HS-5 (cell line): ENCODE results near the gene DGCR8.
A peak's percentile ranks its signal among the peaks of the same experiment; 100 is the strongest.
"Not testable (repeated sequence)": the region's sequence is repeated elsewhere in the genome, so short reads cannot be mapped to it uniquely, and the experiment has no call there.

Experiments used
- DNase-seq: peaks from one replicate; pipeline ENCODE4 v3.0.0-alpha.2; 2012; ENCODE audit warnings: low read depth

DGCR8 gene

GRCh38 chr22:20066617-20067383 lies 13.2 kb upstream of the DGCR8 start:
- DNase-seq, result no peak

- not testable (repeated sequence) for DNase-seq
These were observed 12.7 kb upstream of the DGCR8 start for GRCh38 chr22:20067384-20067682.

DNA sequence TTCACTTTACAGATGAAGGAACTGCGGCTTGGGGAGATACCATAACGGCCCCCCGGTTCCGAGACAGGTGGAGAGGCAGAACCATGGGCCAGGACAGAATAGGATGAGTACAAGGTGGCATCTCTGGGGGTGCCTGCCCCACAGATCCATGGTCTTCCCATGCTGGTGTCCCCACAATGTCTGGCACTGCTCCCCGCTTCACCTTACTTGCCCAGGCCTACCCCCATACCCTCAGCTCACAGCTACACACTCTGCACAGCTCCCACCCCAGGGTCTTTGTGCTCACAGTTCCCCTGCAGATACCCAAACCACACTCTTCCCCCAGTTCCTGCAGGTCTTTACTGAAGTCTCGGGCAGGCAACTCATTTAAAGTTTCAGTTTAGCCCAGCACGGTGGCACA lies 11.4 kb upstream of the DGCR8 start:
- DNase-seq, result no peak

- DNase-seq, result no peak
These were observed 10.6 kb upstream of the DGCR8 start for GRCh38 chr22:20069331-20070042.

DNA sequence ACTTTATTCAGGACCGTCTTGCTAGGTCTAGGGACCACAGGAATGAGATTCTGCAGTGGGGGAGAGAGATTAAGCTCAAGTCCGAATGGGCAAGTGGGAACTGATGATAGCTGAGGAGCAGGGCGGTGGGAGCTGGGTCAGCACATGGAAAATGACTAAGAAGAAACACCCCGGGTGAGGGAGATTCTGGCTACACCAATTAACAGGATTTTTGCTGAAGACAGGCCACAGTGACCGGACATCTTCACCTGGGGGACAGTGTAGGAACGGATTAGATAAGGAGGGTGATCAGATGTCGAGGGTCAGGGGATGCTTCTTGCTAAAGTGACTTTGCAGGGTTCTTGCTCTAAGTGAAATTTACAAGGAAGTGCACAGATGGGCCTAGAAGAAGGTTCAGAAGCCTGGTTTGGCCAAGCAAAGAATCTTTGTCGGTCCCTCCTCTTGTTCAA lies 8.5 kb upstream of the DGCR8 start:
- DNase-seq, result no peak

GRCh38 chr22:20076627-20077172 lies 3.3 kb upstream of the DGCR8 start:
- DNase-seq, result no peak

DNA sequence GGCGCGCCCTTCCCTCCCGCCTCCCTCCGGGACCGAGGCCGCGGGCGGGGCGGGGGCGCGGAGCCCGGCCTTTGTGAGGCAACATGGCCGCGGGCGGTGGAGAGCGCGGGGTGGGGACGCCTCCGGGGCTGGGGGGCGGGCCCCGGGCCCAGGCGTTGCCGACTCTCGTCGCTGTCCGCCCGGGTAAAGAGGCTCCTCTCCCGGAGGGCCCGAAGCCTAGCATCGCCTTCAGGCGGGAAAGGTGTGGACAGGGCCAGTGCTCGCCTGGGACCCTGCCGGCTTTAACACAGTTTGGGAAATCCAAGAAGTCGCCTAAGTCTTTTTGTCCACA lies 369 bp downstream of the DGCR8 start:
- DNase-seq, result no peak

- peak; percentile 45 for DNase-seq
These were observed 974 bp downstream of the DGCR8 start for GRCh38 chr22:20080776-20081654.

- no peak for DNase-seq
These were observed 3.3 kb downstream of the DGCR8 start for GRCh38 chr22:20083157-20083890.

GRCh38 chr22:20083891-20084546 lies 4.0 kb downstream of the DGCR8 start:
- no peak for DNase-seq

GRCh38 chr22:20084547-20085413 lies 4.7 kb downstream of the DGCR8 start:
- DNase-seq, result no peak

DNA sequence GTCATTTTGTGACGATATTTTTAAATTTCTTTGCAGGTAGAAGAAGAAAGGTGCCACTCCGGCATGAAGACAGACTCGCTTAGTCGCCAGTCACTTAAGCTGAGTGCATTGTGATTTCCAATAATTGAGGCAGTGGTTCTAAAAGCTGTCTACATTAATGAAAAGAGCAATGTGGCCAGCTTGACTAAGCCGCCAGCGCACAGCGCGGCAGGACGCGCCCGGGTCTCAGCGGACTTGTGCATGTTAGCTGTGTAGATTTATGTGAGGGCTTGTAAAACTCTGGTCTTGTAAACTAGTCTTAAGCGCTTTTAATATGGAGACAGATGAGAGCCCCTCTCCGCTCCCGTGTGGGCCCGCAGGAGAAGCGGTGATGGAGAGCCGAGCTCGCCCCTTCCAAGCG lies 5.6 kb downstream of the DGCR8 start:
- DNase-seq, result no peak

DNA sequence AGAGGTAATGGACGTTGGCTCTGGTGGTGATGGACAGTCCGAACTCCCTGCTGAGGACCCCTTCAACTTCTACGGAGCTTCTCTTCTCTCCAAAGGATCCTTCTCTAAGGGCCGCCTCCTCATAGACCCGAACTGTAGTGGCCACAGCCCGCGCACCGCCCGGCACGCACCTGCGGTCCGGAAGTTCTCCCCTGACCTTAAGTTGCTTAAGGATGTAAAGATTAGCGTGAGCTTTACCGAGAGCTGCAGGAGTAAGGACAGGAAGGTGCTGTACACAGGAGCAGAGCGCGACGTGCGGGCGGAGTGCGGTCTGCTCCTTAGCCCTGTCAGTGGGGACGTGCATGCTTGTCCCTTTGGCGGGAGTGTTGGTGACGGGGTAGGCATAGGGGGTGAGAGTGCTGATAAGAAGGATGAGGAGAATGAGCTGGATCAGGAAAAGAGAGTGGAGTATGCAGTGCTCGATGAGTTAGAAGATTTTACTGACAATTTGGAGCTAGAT lies 6.1 kb downstream of the DGCR8 start:
- DNase-seq, result no peak

DNA sequence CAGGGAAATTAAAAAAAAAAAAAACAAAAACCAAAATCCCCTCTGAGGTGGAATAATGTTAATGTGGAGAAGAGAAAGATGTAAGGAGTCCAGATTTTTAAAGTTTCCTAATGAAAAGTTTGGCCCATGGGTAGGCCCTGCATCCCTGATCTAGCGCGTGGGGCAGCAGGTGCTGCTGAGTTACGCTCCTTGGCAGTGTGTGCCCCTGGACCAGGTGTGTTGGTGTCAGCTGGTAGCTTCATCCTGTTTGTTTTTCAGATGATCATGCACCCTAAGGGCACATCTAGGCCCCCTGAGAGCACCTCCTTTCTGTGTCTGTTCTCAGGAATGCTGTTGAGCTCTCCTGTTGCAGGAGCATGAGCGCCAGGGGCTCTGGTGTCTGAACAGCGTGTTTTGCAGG lies 6.7 kb downstream of the DGCR8 start:
- no peak for DNase-seq

DNA sequence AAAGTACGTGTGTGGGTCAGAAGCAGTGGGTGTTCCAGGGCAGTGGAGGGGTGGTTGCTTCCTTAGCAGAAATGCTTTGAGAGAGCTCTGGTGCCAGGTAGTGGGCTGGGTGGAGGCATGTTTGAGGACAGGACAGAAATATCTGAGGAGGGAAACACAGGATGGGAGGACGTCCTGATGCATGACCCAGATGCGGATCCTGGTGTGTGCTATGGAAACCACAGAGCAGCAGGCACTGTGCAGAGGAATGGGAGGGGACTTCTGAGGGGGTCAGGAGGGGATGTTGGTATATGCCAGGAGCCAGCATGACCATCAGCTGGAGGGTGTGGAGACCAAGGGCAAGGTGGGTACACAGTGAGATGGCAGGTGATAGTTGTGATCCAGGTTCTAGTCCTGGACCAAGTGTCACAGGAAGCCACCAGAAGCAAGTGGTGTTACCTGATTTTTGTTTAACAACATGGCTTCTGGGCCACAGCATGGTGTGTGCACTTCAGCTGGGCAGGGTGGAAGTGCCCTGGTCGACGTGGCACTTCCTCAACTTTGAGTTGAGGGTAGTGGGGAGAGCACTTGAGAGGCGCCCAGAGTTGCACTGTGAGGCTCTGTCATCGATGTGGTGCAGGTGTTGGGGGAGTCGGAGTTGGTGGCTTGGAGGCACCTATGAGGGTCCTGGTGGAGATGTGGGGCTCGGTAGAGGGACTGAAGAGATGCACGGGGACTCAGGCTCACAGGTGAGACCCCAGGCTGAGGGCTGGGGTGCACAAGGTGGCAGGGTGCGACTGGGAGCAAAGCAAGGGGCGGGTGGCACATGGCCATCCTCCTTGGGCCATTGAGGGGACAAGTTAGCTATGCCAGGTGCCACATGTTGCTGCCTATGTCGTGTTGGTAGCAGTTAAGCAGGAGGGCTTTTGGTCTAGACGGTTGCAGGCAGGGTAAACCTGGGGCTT lies 7.5 kb downstream of the DGCR8 start:
- no peak for DNase-seq

DNA sequence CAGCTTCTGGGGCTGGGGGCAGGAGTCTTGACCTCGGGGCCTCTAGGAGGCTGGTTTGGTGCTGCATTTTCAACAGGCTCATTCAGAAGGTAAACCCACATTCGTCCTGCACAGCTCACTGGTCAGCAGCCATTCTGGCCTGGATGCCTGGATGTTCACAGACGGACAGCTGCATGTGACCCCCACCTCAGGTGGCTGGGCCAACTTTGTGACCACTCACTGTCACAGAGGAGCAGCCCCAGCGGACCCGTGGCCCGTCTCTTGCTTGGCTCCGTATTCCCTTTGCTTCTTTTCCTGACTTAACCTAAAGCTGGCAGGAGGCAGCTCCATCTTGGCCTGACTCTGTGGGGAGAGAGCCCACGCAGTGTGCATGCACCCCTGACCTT lies 8.2 kb downstream of the DGCR8 start:
- no peak for DNase-seq

GRCh38 chr22:20089226-20089976 lies 9.4 kb downstream of the DGCR8 start:
- no peak for DNase-seq

GRCh38 chr22:20089977-20090729 lies 10.1 kb downstream of the DGCR8 start:
- no peak for DNase-seq
